Gastroesophageal sphincter (tissue), 4 donors: ENCODE measurements around the gene CDC5L. TPM values are rescaled to one million over a fixed set of nuclear protein-coding genes. Genes with fewer than 3 reads are reported as not detected.

Experiments
- ATAC-seq: fragments of 150-250 bp; one replicate; pipeline ENCODE4 v1.9.1; 2016; ENCODE audit warnings: mild to moderate bottlenecking, moderate library complexity
- H3K27ac ChIP-seq, 4 donors: fragments of 200-600 bp; sonication (generic) in 3 of 4; 1 replicate in 3 of 4; 2 replicates in 1 of 4; pipeline ENCODE4 v1.5.1; 2016 to 2019
- H3K27me3 ChIP-seq: fragments of 200-600 bp; sonication (generic); one replicate; pipeline ENCODE4 v1.5.1; 2019
- H3K36me3 ChIP-seq, 2 donors: fragments of 200-600 bp; sonication (generic); one replicate each; pipeline ENCODE4 v1.5.1; 2019; ENCODE audit warnings: control low read depth in 1 of 2
- H3K4me1 ChIP-seq, 3 donors: fragments of 200-600 bp; sonication (generic); 1 replicate in 2 of 3; 2 replicates in 1 of 3; pipeline ENCODE4 v1.5.1; 2016 to 2019; ENCODE audit warnings: control low read depth in 2 of 3
- H3K4me3 ChIP-seq, 2 donors: fragments of 200-600 bp; sonication (generic); one replicate each; pipeline ENCODE4 v1.5.1; 2019; ENCODE audit warnings: mild to moderate bottlenecking in 1 of 2, moderate library complexity in 1 of 2
- H3K9me3 ChIP-seq, 3 donors: fragments of 200-600 bp; sonication (generic); one replicate each; pipeline ENCODE4 v1.5.1; 2017 to 2019; ENCODE audit warnings: control low read depth in 2 of 3
- EP300 ChIP-seq: sonication (generic); formaldehyde crosslinking; IDR thresholded peaks from one replicate; pipeline ENCODE4 v1.6.1; 2017; ENCODE audit warnings: antibody characterized with exemption, mild to moderate bottlenecking
- POLR2A ChIP-seq, 2 donors: fragments of 450-650 bp; IDR thresholded peaks; one replicate each; pipeline ENCODE4 v1.6.1; 2017; ENCODE audit warnings: antibody characterized with exemption in 2 of 2, mild to moderate bottlenecking in 2 of 2, moderate library complexity in 1 of 2
- POLR2AphosphoS5 ChIP-seq: sonication (generic); formaldehyde crosslinking; IDR thresholded peaks from one replicate; pipeline ENCODE4 v1.6.1; 2017; ENCODE audit warnings: antibody characterized with exemption
- WGBS, 2 donors: methylation state at CpG; one replicate each; pipeline ENCODE4 v1.1.5; 2018; ENCODE audit warnings: low coverage in 1 of 2; 5-methylcytosine and 5-hydroxymethylcytosine counted together
- total RNA-seq, 4 donors: library from RNA; depleted of rRNA; stranded (reverse); fragments of >200 nt; gene quantifications; one replicate each; pipeline ENCODE4 v1.1.0, GENCODE V29; 2016
- TF ChIP-seq, protein P1 (sequence below), 4 experiments: fragments of 200-600 bp in 2 of 4; fragments of 450-650 bp in 2 of 4; sonication (generic) in 1 of 4; IDR thresholded peaks; one replicate each; pipeline ENCODE4 v1.5.1; 2017 to 2019; ENCODE audit warnings: antibody characterized with exemption in 4 of 4, mild to moderate bottlenecking in 2 of 4, moderate library complexity in 2 of 4

The CDC5L gene
- total RNA-seq, 4 donors from 2014 or later = 23.3 to 32.1 (median 28.5) TPM

DNA sequence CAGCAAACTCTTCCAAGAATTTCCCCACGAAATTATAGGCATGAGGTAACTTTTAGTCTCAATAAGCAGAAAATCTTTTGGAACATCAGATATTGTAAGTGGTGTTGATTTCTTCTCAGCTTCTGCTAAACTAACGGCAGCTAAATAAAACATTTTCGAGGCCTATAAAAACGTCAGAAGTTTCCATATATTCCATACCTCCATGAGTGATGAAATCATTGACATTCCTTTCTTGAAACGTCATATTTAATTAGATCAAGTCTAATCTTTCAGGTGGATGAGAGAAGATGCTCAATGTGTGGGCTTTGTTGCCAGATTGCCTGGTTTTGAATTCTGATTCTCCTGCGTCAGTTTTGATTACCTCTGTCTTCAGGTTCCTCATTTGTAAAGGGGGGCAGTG is 81.3 kb downstream of the CDC5L start:
- 77 to 83% methylated on average over 5 to 6 of the region's 6 CpGs for WGBS, 2 donors
- Histone ChIP-seq H3K27ac (no peak overlapping the region), H3K4me1 (no peaks in the 10 kb centered on the region), H3K4me3 (no peak overlapping the region), H3K36me3 (no peaks in the 10 kb centered on the region), H3K9me3 (no peaks in the 10 kb centered on the region), H3K27me3 (peaks cover 11% of the 10 kb centered on the region)
- TF ChIP-seq, protein P1, sequence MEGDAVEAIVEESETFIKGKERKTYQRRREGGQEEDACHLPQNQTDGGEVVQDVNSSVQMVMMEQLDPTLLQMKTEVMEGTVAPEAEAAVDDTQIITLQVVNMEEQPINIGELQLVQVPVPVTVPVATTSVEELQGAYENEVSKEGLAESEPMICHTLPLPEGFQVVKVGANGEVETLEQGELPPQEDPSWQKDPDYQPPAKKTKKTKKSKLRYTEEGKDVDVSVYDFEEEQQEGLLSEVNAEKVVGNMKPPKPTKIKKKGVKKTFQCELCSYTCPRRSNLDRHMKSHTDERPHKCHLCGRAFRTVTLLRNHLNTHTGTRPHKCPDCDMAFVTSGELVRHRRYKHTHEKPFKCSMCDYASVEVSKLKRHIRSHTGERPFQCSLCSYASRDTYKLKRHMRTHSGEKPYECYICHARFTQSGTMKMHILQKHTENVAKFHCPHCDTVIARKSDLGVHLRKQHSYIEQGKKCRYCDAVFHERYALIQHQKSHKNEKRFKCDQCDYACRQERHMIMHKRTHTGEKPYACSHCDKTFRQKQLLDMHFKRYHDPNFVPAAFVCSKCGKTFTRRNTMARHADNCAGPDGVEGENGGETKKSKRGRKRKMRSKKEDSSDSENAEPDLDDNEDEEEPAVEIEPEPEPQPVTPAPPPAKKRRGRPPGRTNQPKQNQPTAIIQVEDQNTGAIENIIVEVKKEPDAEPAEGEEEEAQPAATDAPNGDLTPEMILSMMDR (IDR thresholded peaks at IDR 0.05) = no peak
- TF ChIP-seq POLR2A (IDR thresholded peaks at IDR 0.05) (no peak), POLR2AphosphoS5 (no peak), EP300 (no peak)
- no peak for ATAC-seq

DNA sequence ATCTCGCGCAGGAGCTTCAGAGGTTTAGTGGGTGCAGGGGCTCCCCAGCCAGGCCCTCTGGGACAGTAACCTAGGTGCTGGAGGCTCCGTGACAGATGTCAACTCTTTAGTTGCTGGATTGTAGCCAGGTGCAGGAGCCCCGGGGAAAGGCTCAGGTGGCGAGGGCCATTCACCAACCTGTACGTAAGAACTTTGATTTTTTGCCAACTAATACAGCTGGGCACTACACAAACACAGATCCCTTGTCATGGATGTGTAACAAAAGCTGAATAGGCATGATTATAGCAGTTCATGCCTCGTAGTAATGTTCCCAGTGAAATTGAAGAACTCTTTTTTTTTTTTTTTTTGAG is 82.6 kb downstream of the CDC5L start:
- H3K27me3 ChIP-seq = peaks cover 15% of the 10 kb centered on the region
- H3K27ac ChIP-seq = no peak overlapping the region
- ATAC-seq = no peak
- H3K36me3 ChIP-seq = no peaks in the 10 kb centered on the region
- H3K4me1 ChIP-seq = no peaks in the 10 kb centered on the region
- H3K9me3 ChIP-seq = no peaks in the 10 kb centered on the region
- no peak overlapping the region for H3K4me3 ChIP-seq
- TF ChIP-seq POLR2AphosphoS5 = no peak
- TF ChIP-seq POLR2A (IDR thresholded peaks at IDR 0.05) = no peak
- no peak for TF ChIP-seq EP300
- TF ChIP-seq, protein P1 (IDR thresholded peaks at IDR 0.05) = no peak
- WGBS, 2 donors = 10 to 62% methylated on average over 2 of the region's 7 CpGs

GRCh38 chr6:44470746-44471145 is 83.2 kb downstream of the CDC5L start:
- no peak for TF ChIP-seq POLR2A (IDR thresholded peaks at IDR 0.05)
- TF ChIP-seq, protein P1 (IDR thresholded peaks at IDR 0.05) = no peak
- no peak for TF ChIP-seq POLR2AphosphoS5
- TF ChIP-seq EP300 = no peak
- Histone ChIP-seq H3K36me3 (no peaks in the 10 kb centered on the region), H3K27ac (no peak overlapping the region), H3K4me1 (peaks cover 0 to 5% (median 0%) of the 10 kb centered on the region in 3 donors), H3K4me3 (no peak overlapping the region), H3K9me3 (no peaks in the 10 kb centered on the region), H3K27me3 (peaks cover 20% of the 10 kb centered on the region)
- 65 to 88% methylated on average over 2 of the region's 2 CpGs for WGBS, 2 donors
- ATAC-seq = no peak

DNA sequence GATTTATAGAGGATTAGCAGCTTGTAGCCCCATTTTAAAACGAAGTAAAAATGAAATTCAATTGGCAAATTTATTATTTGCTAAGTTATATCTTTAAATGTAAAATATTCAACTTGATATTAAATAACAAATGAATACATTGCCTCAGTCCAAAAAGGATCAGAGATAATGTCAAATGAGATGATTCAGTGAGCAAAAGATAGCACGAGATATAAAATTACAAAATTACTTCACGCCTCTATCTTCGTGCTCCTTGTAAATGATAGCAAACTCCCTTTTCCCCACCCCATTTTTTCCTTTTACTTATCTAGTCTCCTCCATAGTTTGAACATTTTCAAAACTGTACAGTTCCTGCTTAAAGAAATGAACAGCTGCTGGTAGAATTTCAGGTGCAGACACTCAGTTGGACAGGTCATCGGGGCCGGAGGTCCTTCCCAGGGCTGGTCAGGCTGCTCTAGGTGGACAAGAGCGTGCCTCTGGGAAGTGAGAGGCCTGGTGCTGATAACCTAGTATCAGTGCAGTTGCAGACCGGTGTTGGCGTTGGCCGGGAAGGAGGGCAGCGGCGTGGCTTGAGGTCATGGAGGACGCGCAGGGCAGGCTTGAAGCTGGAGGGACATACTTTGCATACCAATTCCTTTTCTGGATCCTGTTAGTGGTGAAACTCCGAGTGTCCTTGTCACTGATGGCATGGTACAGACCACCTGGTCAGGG is 83.9 kb downstream of the CDC5L start:
- ATAC-seq = no peak
- Histone ChIP-seq H3K36me3 (no peaks in the 10 kb centered on the region), H3K27ac (no peak overlapping the region), H3K4me1 (peaks cover 0 to 10% (median 3%) of the 10 kb centered on the region in 3 donors), H3K9me3 (no peaks in the 10 kb centered on the region), H3K4me3 (no peak overlapping the region), H3K27me3 (peaks cover 20% of the 10 kb centered on the region)
- WGBS, 2 donors = 74 to 80% methylated on average over 5 to 15 of the region's 15 CpGs
- TF ChIP-seq POLR2A (IDR thresholded peaks at IDR 0.05) (no peak), POLR2AphosphoS5 (no peak), EP300 (no peak)
- TF ChIP-seq, protein P1 (IDR thresholded peaks at IDR 0.05) = no peak

DNA sequence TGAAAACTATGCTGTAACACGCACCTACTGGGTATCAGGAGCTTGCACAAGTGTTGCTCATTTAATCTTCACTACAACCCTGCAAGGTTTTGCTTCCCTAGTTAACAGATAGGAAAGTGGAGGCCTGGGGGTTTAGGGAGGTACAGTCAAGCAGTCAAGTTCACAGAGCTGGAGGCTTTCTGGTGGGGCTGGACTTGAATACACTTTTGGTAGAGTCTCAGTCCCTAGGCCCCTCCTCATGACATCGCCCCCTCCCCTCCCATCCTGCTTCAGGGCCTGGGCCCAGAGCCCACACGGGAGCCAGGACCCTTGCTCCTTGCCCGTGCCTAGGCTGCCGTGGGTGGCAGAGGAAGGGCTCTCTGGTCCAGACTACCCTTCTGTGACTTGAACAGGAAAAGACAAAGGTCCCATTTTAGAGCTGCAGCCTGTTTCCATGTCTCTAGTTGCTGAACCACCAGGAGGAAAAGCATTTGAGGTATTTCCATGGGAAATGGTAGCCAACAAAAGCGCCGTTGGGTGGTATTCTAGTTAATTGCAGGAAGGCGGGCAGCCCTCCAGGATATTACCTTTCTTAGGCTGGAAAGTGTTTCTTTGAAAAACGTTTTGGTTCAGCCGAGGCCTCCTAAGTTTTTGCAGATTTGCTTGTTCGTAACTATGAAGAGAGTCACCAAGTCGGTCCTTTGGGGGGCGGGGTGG is 84.9 kb downstream of the CDC5L start:
- Histone ChIP-seq H3K4me3 (no peak overlapping the region), H3K27me3 (peaks cover 14% of the 10 kb centered on the region), H3K9me3 (no peaks in the 10 kb centered on the region), H3K27ac (no peak overlapping the region), H3K36me3 (no peaks in the 10 kb centered on the region), H3K4me1 (peaks cover 0 to 10% (median 3%) of the 10 kb centered on the region in 3 donors)
- no peak for ATAC-seq
- TF ChIP-seq, protein P1 (IDR thresholded peaks at IDR 0.05) = no peak
- TF ChIP-seq POLR2A (IDR thresholded peaks at IDR 0.05) = no peak
- TF ChIP-seq POLR2AphosphoS5 = no peak
- TF ChIP-seq EP300 = no peak
- WGBS, 2 donors = 83 to 100% methylated on average over 1 of the region's 13 CpGs
